ENCODE data around the gene KRT82. TPM values are rescaled to one million over a fixed set of nuclear protein-coding genes. Genes with fewer than 3 reads are reported as not detected.
A peak's percentile ranks its signal among the peaks of the same experiment; 100 is the strongest.

Gene KRT82
- total and polyA plus RNA-seq, 7 donors = not detected

DNA sequence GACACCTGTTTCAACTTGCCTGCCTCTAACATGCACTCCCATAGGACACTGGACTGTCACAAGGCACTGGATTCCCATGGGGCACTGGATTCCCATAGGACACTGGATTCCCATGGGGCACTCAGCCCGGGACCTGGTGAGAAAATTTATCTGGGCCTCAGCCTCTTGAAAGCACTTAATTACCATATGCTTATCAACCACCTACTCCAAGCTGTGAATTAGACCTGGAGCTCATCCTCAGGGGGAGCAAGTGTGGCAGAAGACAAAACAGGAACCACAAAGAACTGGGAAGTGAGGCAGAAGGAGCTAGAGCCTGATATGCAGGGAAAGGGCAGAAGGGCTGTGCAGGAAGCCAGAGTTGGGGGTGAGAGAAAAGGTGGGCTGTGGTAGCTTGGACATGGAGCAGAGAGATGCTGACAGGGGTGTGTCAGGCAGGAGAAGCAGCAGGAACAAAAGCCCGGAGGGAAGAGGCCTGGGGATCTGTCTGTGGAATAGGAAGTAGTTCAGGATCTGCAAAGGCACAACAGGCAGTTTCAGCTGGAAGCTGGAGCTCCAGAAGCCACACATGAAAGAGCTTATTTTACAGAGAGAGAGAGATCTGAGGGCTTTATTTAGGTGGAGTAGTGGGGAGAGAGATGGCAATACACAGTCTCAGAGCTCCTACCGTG lies 3.1 kb downstream of the KRT82 start:
- Histone ChIP-seq H3K27ac (no peak overlapping the region), H3K4me1 (no peaks in the 10 kb centered on the region), H3K4me3 (no peak overlapping the region), H3K36me3 (ENCODE audit: insufficient read depth in 1 of 2, low read depth in 1 of 2) (no peaks in the 10 kb centered on the region), H3K9me3 (no peaks in the 10 kb centered on the region), H3K27me3 (ENCODE audit: insufficient read depth in 3 of 3, low read length in 2 of 3) (peaks cover 0 to 2% (median 0%) of the 10 kb centered on the region in 3 donors)
- ATAC-seq (no peak), DNase-seq (no peak)
- 55 to 70% (median 59%) methylated on average over 3 of the region's 3 CpGs for WGBS, 3 donors
- intact Hi-C loops (cut with DNase I) = no loop called here
- TF ChIP-seq, protein P1, sequence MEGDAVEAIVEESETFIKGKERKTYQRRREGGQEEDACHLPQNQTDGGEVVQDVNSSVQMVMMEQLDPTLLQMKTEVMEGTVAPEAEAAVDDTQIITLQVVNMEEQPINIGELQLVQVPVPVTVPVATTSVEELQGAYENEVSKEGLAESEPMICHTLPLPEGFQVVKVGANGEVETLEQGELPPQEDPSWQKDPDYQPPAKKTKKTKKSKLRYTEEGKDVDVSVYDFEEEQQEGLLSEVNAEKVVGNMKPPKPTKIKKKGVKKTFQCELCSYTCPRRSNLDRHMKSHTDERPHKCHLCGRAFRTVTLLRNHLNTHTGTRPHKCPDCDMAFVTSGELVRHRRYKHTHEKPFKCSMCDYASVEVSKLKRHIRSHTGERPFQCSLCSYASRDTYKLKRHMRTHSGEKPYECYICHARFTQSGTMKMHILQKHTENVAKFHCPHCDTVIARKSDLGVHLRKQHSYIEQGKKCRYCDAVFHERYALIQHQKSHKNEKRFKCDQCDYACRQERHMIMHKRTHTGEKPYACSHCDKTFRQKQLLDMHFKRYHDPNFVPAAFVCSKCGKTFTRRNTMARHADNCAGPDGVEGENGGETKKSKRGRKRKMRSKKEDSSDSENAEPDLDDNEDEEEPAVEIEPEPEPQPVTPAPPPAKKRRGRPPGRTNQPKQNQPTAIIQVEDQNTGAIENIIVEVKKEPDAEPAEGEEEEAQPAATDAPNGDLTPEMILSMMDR (IDR thresholded peaks at IDR 0.05) = no peak

DNA sequence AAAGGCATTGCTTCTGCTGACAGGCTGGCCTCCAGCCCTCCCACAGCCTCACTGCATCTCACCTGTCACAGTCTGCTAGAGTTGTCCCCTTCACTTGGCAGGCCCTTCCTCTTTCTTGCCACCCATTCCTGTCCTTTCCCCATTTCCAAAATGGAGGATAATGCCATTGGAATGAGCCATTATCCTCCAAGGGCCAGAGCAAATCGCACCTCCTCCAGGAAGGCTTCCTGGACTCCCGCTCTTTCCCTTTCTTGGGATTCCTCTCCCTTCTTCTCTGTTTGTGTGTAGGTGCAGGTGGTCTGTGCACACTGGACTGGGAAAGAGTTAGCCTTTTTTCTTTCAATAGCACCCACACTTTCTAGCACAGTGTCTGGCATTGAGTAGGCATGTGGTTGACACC lies 3.8 kb downstream of the KRT82 start:
- DNase-seq (no peak), ATAC-seq (no peak)
- intact Hi-C loops (cut with DNase I) = no loop called here
- Histone ChIP-seq H3K4me3 (no peak overlapping the region), H3K27ac (no peak overlapping the region), H3K27me3 (ENCODE audit: insufficient read depth in 3 of 3, low read length in 2 of 3) (peaks cover 0 to 2% (median 1%) of the 10 kb centered on the region in 3 donors), H3K4me1 (no peaks in the 10 kb centered on the region), H3K36me3 (ENCODE audit: insufficient read depth in 1 of 2, low read depth in 1 of 2) (no peaks in the 10 kb centered on the region), H3K9me3 (no peaks in the 10 kb centered on the region)
- TF ChIP-seq, protein P1 (IDR thresholded peaks at IDR 0.05) = no peak
- WGBS, 3 donors = 94 to 98% (median 95%) methylated on average over 2 of the region's 2 CpGs

DNA sequence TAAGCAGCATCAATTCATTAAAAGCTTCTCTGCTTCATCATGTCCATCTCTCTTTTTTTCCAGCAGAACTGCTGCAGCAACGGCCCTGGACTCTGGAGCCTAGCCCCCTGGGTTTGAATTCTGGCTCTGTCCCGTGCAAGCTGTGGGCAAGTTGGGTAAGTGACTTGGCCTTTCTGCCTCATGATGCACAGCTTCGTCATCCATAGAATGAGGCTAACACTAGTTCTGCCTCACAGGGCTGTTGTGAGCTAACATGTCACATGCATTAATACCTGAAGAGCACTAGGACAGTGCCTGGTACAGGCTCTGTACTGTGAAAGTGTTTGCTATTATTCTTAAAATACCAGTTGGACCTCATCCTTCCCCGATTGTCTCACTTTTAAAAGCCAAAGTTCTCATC lies 4.2 kb downstream of the KRT82 start:
- TF ChIP-seq, protein P1 (IDR thresholded peaks at IDR 0.05) = no peak
- Histone ChIP-seq H3K27ac (no peak overlapping the region), H3K4me3 (no peak overlapping the region), H3K27me3 (ENCODE audit: insufficient read depth in 3 of 3, low read length in 2 of 3) (peaks cover 0 to 4% (median 2%) of the 10 kb centered on the region in 3 donors), H3K4me1 (no peaks in the 10 kb centered on the region), H3K36me3 (ENCODE audit: insufficient read depth in 1 of 2, low read depth in 1 of 2) (no peaks in the 10 kb centered on the region), H3K9me3 (no peaks in the 10 kb centered on the region)
- 67 to 79% (median 74%) methylated on average over 4 of the region's 4 CpGs for WGBS, 3 donors
- intact Hi-C loops (cut with DNase I) = no loop called here
- ATAC-seq (no peak), DNase-seq (no peak)

DNA sequence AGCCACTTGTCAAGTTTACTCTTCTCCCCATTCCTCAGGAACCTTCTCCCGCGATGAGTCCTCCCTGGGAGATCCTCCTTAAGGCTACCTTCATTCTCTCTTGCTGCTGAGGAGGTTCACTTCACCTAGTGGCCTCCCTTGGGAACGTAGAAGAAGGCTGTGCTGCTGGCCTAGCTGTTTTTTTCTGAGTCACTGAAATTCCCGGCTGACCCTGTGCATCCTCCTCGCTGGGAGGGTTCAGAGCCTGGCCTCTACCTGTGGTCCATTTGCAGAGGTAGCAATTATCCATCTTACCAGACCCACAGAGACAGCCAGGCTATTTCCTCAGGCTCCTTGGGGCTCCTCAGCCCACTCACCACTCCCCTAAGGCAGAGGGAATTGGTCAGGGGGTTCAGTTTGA lies 4.6 kb downstream of the KRT82 start:
- TF ChIP-seq, protein P1 (IDR thresholded peaks at IDR 0.05) = no peak
- peaks cover 0 to 4% (median 2%) of the 10 kb centered on the region in 3 donors for H3K27me3 ChIP-seq (ENCODE audit: insufficient read depth in 3 of 3, low read length in 2 of 3)
- H3K27ac ChIP-seq = no peak overlapping the region
- 80 to 91% (median 86%) methylated on average over 5 of the region's 5 CpGs for WGBS, 3 donors
- H3K36me3 ChIP-seq (ENCODE audit: insufficient read depth in 1 of 2, low read depth in 1 of 2) = no peaks in the 10 kb centered on the region
- intact Hi-C loops (cut with DNase I) = no loop called here
- no peaks in the 10 kb centered on the region for H3K4me1 ChIP-seq
- DNase-seq = peak in 1 of 2 donors; percentile 5
- no peak for ATAC-seq
- no peak overlapping the region for H3K4me3 ChIP-seq
- H3K9me3 ChIP-seq = no peaks in the 10 kb centered on the region

DNA sequence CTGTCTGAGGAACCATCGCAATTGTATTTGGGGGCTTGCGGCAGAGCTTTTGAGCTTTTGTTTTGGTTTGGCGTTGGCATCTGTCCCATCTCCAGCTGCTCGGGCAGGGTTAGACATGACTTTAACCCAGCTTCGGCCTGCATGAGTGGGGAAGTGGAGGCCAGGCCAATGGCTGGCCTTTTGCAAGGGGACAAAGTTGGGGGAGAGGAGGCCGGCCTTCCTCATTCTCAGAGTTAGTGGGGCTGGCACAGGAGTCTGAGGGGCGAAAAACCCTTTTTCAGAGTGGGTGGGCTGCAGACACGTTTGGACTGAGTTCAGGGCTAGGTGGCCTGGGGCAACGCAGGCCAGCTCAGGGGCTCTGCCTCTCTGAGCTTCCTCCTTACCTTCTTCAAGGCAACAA lies 5.2 kb downstream of the KRT82 start:
- no peak for ATAC-seq
- Histone ChIP-seq H3K27me3 (ENCODE audit: insufficient read depth in 3 of 3, low read length in 2 of 3) (peaks cover 0 to 4% (median 2%) of the 10 kb centered on the region in 3 donors), H3K4me3 (no peak overlapping the region), H3K4me1 (no peaks in the 10 kb centered on the region), H3K36me3 (ENCODE audit: insufficient read depth in 1 of 2, low read depth in 1 of 2) (no peaks in the 10 kb centered on the region), H3K9me3 (no peaks in the 10 kb centered on the region), H3K27ac (no peak overlapping the region)
- intact Hi-C loops (cut with DNase I) = no loop called here
- DNase-seq = no peak
- TF ChIP-seq, protein P1 (IDR thresholded peaks at IDR 0.05) = no peak
- 82 to 84% (median 84%) methylated on average over 9 of the region's 9 CpGs for WGBS, 3 donors
